GM12878 (cell line): Measurements from ENCODE around the gene GRK6. TPM values are rescaled to one million over a fixed set of nuclear protein-coding genes. Genes with fewer than 3 reads are reported as not detected.

Source experiments
- ATAC-seq: fragments of 200-7000 bp; cut with Tn5 transposase; 3 replicates; pipeline ENCODE4 v1.9.1; 2020; ENCODE audit warnings: mild to moderate bottlenecking, moderate library complexity
- BruUV-seq: library from RNA; stranded (reverse); fragments of 400-500 nt; replicated peaks from 2 replicates; lab custom pipeline; 2021; lab: Mats Ljungman, UMichigan
- CTCF ChIA-PET: fragments of 300-600 bp; sonication (Branson Sonifier 250); formaldehyde crosslinking; extraction: SDS; loops from one replicate; lab custom pipeline; 2021; ENCODE audit warnings: inconsistent platforms; lab: Yijun Ruan, JAX
- POLR2A ChIA-PET: fragments of 350-600 bp; formaldehyde crosslinking; extraction: SDS; loops from one replicate; lab custom pipeline; 2021; ENCODE audit warnings: inconsistent platforms; lab: Charles Lee
- RAD21 ChIA-PET: fragments of 300-600 bp; sonication (Branson Sonifier 250); formaldehyde crosslinking; loops from one replicate; lab custom pipeline; 2023; ENCODE audit warnings: antibody characterized with exemption; ENCODE audit not compliant: unreplicated experiment; lab: Charles Lee
- SMC1A ChIA-PET: fragments of 300-600 bp; sonication (Branson Sonifier 250); formaldehyde crosslinking; loops from one replicate; lab custom pipeline; 2023; ENCODE audit not compliant: unreplicated experiment, uncharacterized antibody; lab: Charles Lee
- DNase-seq: peaks from one replicate; pipeline ENCODE4 v3.0.0-alpha.2; 2011; ENCODE audit warnings: low read depth, low spot score
- FAIRE-seq: peaks from 3 replicates; lab custom pipeline; 2011; peaks lifted over from hg19 to GRCh38; lab: Jason Lieb, UNC
- H2AFZ ChIP-seq: 2 replicates; pipeline ENCODE4 v1.6.0; 2011; ENCODE audit warnings: low read depth, low read length, control low read depth; ENCODE audit not compliant: control insufficient read depth
- H3K27ac ChIP-seq: 2 replicates; pipeline ENCODE4 v1.5.1; 2011; ENCODE audit warnings: control low read depth; ENCODE audit not compliant: control insufficient read depth, insufficient read depth
- H3K27me3 ChIP-seq, 2 experiments: replicated peaks in 1 of 2; 2 replicates each; pipeline versions ENCODE4 v1.6.0 to v1.6.1; 2011; ENCODE audit warnings: low read length in 1 of 2; ENCODE audit not compliant: control insufficient read depth in 2 of 2, insufficient read depth in 2 of 2
- H3K36me3 ChIP-seq, 2 experiments: 2 replicates each; pipeline ENCODE4 v1.5.1; 2011; ENCODE audit warnings: low read length in 1 of 2; ENCODE audit not compliant: control insufficient read depth in 2 of 2, insufficient read depth in 2 of 2
- H3K4me1 ChIP-seq: 2 replicates; pipeline ENCODE4 v1.6.1; 2011; ENCODE audit warnings: mild to moderate bottlenecking, low read length, moderate library complexity, mixed read lengths; ENCODE audit not compliant: control insufficient read depth, insufficient read depth
- H3K4me2 ChIP-seq: 2 replicates; pipeline ENCODE4 v1.6.0; 2011; ENCODE audit warnings: control low read depth; ENCODE audit not compliant: control insufficient read depth, insufficient read depth
- H3K4me3 ChIP-seq: fragments of 200-600 bp; sonication (generic); 2 replicates; pipeline ENCODE4 v1.5.1; 2016
- H3K79me2 ChIP-seq: 2 replicates; pipeline ENCODE4 v1.6.0; 2011; ENCODE audit warnings: low read length; ENCODE audit not compliant: control insufficient read depth, insufficient read depth
- H3K9ac ChIP-seq: 2 replicates; pipeline ENCODE4 v1.8.0; 2011; ENCODE audit warnings: low read length, control low read depth, mixed read lengths; ENCODE audit not compliant: control insufficient read depth, insufficient read depth
- H3K9me3 ChIP-seq: replicated peaks from 3 replicates; pipeline ENCODE4 v1.5.1; 2011; ENCODE audit warnings: mild to moderate bottlenecking, low read length; ENCODE audit not compliant: control insufficient read depth, insufficient read depth
- H4K20me1 ChIP-seq: 2 replicates; pipeline ENCODE4 v1.6.0; 2011; ENCODE audit not compliant: control insufficient read depth, insufficient read depth
- BACH1 ChIP-seq: fragments of 450-650 bp; IDR thresholded peaks from 2 replicates; pipeline ENCODE4 v1.6.1; 2017; ENCODE audit warnings: mild to moderate bottlenecking, borderline replicate concordance
- CHD2 ChIP-seq: IDR thresholded peaks from 2 replicates; pipeline ENCODE4 v1.6.1; 2011; ENCODE audit warnings: low read depth, low read length, improper control_type of control experiment, borderline replicate concordance
- FOXK2 ChIP-seq: fragments of 450-650 bp; IDR thresholded peaks from 2 replicates; pipeline ENCODE4 v1.6.1; 2017; ENCODE audit warnings: mild to moderate bottlenecking, moderate library complexity
- IKZF1 ChIP-seq: fragments of 450-650 bp; conservative IDR thresholded peaks from 2 replicates; pipeline ENCODE4 v1.6.1; 2017; ENCODE audit warnings: antibody characterized with exemption, mild to moderate bottlenecking
- LARP7 ChIP-seq: fragments of 450-650 bp; IDR thresholded peaks from 2 replicates; pipeline ENCODE4 v1.6.1; 2017; ENCODE audit warnings: mild to moderate bottlenecking
- NFXL1 ChIP-seq: fragments of 450-650 bp; IDR thresholded peaks from 2 replicates; pipeline ENCODE4 v1.6.1; 2017; ENCODE audit warnings: antibody characterized with exemption, mild to moderate bottlenecking, borderline replicate concordance
- PAX5 ChIP-seq: IDR thresholded peaks from 2 replicates; pipeline ENCODE4 v1.6.1; 2011; ENCODE audit warnings: low read depth, low read length, borderline replicate concordance
- PAX8 ChIP-seq: fragments of 450-650 bp; IDR thresholded peaks from 2 replicates; pipeline ENCODE4 v1.6.1; 2017; ENCODE audit warnings: mild to moderate bottlenecking, moderate library complexity
- RBBP5 ChIP-seq: fragments of 200-600 bp; sonication (generic); conservative IDR thresholded peaks from 2 replicates; pipeline ENCODE4 v1.6.1; 2016
- SMAD1 ChIP-seq: fragments of 450-650 bp; IDR thresholded peaks from 2 replicates; pipeline ENCODE4 v1.6.1; 2018; ENCODE audit warnings: mild to moderate bottlenecking, low read depth; ENCODE audit not compliant: partially characterized antibody
- TCF12 ChIP-seq: IDR thresholded peaks from 2 replicates; pipeline ENCODE4 v1.6.1; 2011; ENCODE audit warnings: low read depth, mild to moderate bottlenecking, low read length
- TCF3 ChIP-seq: IDR thresholded peaks from 2 replicates; pipeline ENCODE4 v1.6.1; 2012; ENCODE audit warnings: low read depth, mild to moderate bottlenecking, low read length, borderline replicate concordance; ENCODE audit not compliant: insufficient read depth
- WGBS: methylation state at CpG from one replicate; pipeline ENCODE4 v1.1.6; 2016; ENCODE audit warnings: low lambda C conversion rate; ENCODE audit not compliant: insufficient replicate concordance, insufficient coverage; ENCODE audit errors: missing lambda C conversion rate; 5-methylcytosine and 5-hydroxymethylcytosine counted together
- in situ Hi-C: fragments of 300-500 bp; cut with MboI; formaldehyde crosslinking; loops from 9 replicates; pipeline ENCODE4 v1.14.3; 2018; ENCODE audit warnings: mixed read lengths
- intact Hi-C: fragments of 100-400 bp; cut with micrococcal nuclease; formaldehyde crosslinking; loops from one replicate; pipeline ENCODE4 v1.14.2; 2022; ENCODE audit not compliant: unreplicated experiment
- polyA plus RNA-seq, 11 experiments: library from polyadenylated mRNA; depleted of rRNA in 4 of 11; unstranded in 6 of 11; stranded (reverse) in 5 of 11; fragments of >200 nt; fragmentation: Nextera tagmentation in 4 of 11; fragmentation: Illumina TruSeq in 1 of 11; extraction: Ambion mirVana in 4 of 11; extraction: Trizol in 1 of 11; gene quantifications; 1 replicate in 1 of 11; 2 replicates in 10 of 11; pipeline versions ENCODE4 v1.2.1 to v1.2.3, GENCODE V29; 2011 to 2016; ENCODE audit warnings: inconsistent platforms in 2 of 11, missing spikeins in 2 of 11, low read depth in 1 of 11
- total RNA-seq, 4 experiments: library from RNA; depleted of rRNA in 3 of 4; stranded (reverse); fragments of >200 nt in 3 of 4; fragmentation: Illumina TruSeq in 1 of 4; extraction: Trizol in 1 of 4; gene quantifications; 2 replicates each; pipeline versions ENCODE4 v1.2.1 to v1.2.3, GENCODE V29; 2013 to 2021
- TF ChIP-seq, protein P1 (sequence below): fragments of 450-650 bp; IDR thresholded peaks from 2 replicates; pipeline ENCODE4 v1.6.1; 2017; ENCODE audit warnings: low read depth, mild to moderate bottlenecking, moderate library complexity
- TF ChIP-seq, protein P2 (sequence below): fragments of 450-650 bp; IDR thresholded peaks from 2 replicates; pipeline ENCODE4 v1.6.1; 2017; ENCODE audit warnings: antibody characterized with exemption, mild to moderate bottlenecking, moderate library complexity

GRK6 gene
- total and polyA plus RNA-seq, 10 of the 15 experiments (the other 5 are each of a cell fraction or from before 2014, with no cell fraction given) = 0.79 to 124 (median 41.6) TPM

DNA sequence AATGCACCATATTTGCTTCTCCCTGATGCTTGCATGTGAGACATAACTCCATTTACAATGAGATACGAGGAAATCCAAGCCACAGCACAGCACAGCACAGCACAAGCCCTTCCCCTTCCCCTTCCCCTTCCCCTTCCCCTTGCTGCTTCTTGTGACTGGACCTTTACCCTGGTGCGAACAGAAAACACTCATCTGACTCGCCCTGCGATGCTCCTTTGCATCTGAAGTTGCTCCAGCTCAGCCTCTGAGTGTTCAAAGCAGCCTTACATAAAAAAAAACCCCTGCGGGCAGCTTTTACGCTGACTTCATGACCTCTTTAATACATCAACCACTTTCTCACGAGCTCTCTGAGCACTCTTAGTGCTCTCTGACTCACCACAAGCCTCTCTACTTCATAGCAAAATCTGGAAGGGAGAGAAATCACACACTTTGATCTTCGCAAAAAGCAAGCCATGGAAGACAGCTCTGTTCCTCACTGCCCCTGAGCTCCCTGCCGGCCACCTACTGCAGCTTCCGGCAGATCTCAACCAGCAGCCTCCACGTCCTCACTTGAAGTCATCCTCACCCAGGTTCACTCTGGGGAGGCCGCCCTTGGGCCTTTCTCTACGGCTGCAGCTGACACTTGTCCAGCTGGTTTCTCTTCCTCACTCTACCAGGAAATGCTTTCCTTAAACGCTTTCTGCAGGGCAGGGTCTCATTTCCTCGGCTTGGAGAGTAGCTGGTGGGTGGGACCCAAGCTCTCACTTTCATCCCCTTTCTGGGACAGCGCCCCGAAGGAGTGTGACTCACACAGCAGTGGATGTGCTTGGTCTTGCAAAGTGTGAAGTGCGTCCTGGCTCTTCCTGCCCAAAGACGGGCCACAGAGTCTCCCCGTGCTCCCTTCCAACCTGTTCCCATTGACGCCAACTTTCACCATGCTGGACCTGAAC lies 37.0 kb upstream of the GRK6 start (continued):
- TF ChIP-seq LARP7 (no peak), IKZF1 (peak; percentile 47), PAX8 (no peak), TCF3 (no peak)
- TF ChIP-seq, all 136 proteins: peak for 26

DNA sequence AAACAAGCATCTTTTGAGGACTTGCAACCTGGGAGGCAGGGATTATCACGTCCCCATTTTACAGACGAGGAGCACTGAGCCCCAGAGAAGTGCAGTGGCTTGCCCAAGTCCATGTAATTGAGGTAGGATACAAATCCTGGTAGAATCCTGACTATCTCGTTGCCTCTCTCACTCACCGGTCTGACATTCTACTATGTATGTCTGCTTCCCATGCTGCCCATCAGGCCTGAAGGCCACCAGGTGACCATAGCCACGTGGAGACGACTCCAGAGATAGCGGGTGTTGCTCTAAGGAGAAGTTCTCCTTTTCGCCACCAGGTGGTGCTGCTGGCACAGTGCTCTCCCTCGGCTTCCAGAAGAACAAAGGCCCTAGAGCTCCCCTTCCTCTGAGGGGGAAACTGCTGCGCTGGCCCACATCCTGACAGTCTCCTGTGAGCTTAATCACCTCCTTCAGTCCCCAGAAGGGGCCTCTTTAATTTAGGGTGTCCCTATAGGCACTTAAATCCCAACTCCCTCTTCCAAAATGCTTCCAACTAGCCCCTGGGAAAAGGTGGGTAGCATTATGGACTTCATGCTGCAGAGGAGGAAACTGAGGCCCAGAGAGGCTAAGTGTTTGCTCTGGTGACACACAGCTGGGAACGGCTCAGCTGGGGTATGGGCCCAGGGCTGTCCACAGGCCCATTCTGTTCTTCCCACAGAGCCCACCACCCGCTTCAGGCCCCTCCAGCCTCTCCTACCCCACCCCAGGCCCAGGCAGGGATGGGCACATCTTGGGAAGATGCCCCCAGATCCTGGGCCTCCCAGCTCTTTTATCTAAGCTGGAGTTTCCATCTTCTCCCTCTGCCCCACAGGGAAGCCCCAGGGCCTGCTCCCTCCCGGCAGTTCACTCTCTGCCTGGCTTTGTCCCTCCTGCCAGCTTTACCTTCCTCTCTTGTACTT lies 35.8 kb upstream of the GRK6 start:
- Histone ChIP-seq H3K4me2 (peak overlapping the region; percentile 47), H3K36me3 (no peaks in the 10 kb centered on the region), H4K20me1 (no peaks in the 10 kb centered on the region), H2AFZ (peak overlapping the region; percentile 44), H3K27me3 (no peaks in the 10 kb centered on the region), H3K9ac (peak overlapping the region; percentile 16; the same call in 1 of the 2 replicates), H3K79me2 (no peaks in the 10 kb centered on the region), H3K27ac (peak overlapping the region; percentile 67), H3K4me1 (peaks cover 26% of the 10 kb centered on the region), H3K9me3 (no peaks in the 10 kb centered on the region), H3K4me3 (no peak overlapping the region)
- BruUV-seq = no TSS peak
- intact Hi-C loops = loop anchor here (1.0 to 5.0 kb wide), 5 partner anchors 26 to 202 kb away; partner anchors contain the start of gene TMED9
- CTCF ChIA-PET = interaction anchor here (0.7 to 8.4 kb wide), 44 partner anchors 12 to 279 kb away, joined by 3 to 240 read pairs (median 6); partner anchors contain the start of genes DOK3, F12, GRK6 and LMAN2
- in situ Hi-C loops = loop anchor here (25.0 kb wide), 1 partner anchor 1353 kb away; no protein-coding TSS in a partner anchor
- ATAC-seq (peak; percentile 89), DNase-seq (peak; percentile 74), FAIRE-seq (peak; percentile 70)
- POLR2A ChIA-PET = interaction anchor here (1.0 to 6.0 kb wide), 19 partner anchors 12 to 120 kb away, joined by 3 to 56 read pairs (median 9); partner anchors contain the start of genes GRK6, LMAN2, PDLIM7 and RGS14
- SMC1A ChIA-PET = interaction anchor here (0.6 to 5.2 kb wide), 31 partner anchors 11 to 277 kb away, joined by 3 to 97 read pairs (median 5); partner anchors contain the start of genes LMAN2, MXD3, PDLIM7 and PFN3
- RAD21 ChIA-PET = interaction anchor here (0.6 to 6.2 kb wide), 27 partner anchors 12 to 277 kb away, joined by 3 to 120 read pairs (median 9); partner anchors contain the start of genes DOK3, GRK6, LMAN2 and PDLIM7
- 26% methylated on average over 13 of the region's 13 CpGs for WGBS
- TF ChIP-seq NFXL1 (no peak), BACH1 (no peak), PAX5 (no peak), RBBP5 (no peak), CHD2 (0 out of 2 replicates have a peak, but pooled peaks have one; percentile 8), FOXK2 (no peak), SMAD1 (no peak), TCF12 (no peak)
- TF ChIP-seq, protein P1, sequence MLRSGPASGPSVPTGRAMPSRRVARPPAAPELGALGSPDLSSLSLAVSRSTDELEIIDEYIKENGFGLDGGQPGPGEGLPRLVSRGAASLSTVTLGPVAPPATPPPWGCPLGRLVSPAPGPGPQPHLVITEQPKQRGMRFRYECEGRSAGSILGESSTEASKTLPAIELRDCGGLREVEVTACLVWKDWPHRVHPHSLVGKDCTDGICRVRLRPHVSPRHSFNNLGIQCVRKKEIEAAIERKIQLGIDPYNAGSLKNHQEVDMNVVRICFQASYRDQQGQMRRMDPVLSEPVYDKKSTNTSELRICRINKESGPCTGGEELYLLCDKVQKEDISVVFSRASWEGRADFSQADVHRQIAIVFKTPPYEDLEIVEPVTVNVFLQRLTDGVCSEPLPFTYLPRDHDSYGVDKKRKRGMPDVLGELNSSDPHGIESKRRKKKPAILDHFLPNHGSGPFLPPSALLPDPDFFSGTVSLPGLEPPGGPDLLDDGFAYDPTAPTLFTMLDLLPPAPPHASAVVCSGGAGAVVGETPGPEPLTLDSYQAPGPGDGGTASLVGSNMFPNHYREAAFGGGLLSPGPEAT = no peak
- TF ChIP-seq, protein P2, sequence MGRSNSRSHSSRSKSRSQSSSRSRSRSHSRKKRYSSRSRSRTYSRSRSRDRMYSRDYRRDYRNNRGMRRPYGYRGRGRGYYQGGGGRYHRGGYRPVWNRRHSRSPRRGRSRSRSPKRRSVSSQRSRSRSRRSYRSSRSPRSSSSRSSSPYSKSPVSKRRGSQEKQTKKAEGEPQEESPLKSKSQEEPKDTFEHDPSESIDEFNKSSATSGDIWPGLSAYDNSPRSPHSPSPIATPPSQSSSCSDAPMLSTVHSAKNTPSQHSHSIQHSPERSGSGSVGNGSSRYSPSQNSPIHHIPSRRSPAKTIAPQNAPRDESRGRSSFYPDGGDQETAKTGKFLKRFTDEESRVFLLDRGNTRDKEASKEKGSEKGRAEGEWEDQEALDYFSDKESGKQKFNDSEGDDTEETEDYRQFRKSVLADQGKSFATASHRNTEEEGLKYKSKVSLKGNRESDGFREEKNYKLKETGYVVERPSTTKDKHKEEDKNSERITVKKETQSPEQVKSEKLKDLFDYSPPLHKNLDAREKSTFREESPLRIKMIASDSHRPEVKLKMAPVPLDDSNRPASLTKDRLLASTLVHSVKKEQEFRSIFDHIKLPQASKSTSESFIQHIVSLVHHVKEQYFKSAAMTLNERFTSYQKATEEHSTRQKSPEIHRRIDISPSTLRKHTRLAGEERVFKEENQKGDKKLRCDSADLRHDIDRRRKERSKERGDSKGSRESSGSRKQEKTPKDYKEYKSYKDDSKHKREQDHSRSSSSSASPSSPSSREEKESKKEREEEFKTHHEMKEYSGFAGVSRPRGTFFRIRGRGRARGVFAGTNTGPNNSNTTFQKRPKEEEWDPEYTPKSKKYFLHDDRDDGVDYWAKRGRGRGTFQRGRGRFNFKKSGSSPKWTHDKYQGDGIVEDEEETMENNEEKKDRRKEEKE = no peak
